K562 (cell line): ENCODE data around the gene HNRNPLL. TPM values are rescaled to one million over a fixed set of nuclear protein-coding genes. Genes with fewer than 3 reads are reported as not detected.
A peak's percentile ranks its signal among the peaks of the same experiment; 100 is the strongest.

ENCODE experiments used
- ARID3A ChIP-seq: IDR thresholded peaks from 2 replicates; pipeline ENCODE4 v1.6.1; 2012; ENCODE audit warnings: low read depth, low read length, improper control_type of control experiment, borderline replicate concordance
- BCL6 ChIP-seq: fragments of 250-450 bp; sonication (Bioruptor Pico); IDR thresholded peaks from 2 replicates; pipeline ENCODE4 v1.4.0; 2020
- BHLHE40 ChIP-seq: IDR thresholded peaks from 2 replicates; pipeline ENCODE4 v1.6.1; 2011; ENCODE audit warnings: low read length, improper control_type of control experiment
- CAMTA2 ChIP-seq: fragments of 250-450 bp; sonication (Bioruptor Pico); conservative IDR thresholded peaks from 2 replicates; pipeline ENCODE4 v1.5.1; 2022
- CXXC5 ChIP-seq: fragments of 250-450 bp; sonication (Bioruptor Pico); IDR thresholded peaks from 2 replicates; pipeline ENCODE4 v1.8.0; 2022; ENCODE audit warnings: inconsistent platforms, mild to moderate bottlenecking, moderate library complexity
- E2F6 ChIP-seq, 2 experiments: IDR thresholded peaks; 2 replicates each; pipeline ENCODE4 v1.6.1; 2011; ENCODE audit warnings: borderline replicate concordance in 1 of 2, control low read depth in 1 of 2, low read depth in 1 of 2, low read length in 1 of 2, mild to moderate bottlenecking in 1 of 2, mixed read lengths in 1 of 2, moderate library complexity in 1 of 2; ENCODE audit not compliant: insufficient read depth in 1 of 2, insufficient read length in 1 of 2, poor library complexity in 1 of 2, severe bottlenecking in 1 of 2; ENCODE audit errors: extremely low read depth in 1 of 2
- MCM2 ChIP-seq: fragments of 450-650 bp; IDR thresholded peaks from 2 replicates; pipeline ENCODE4 v1.6.1; 2017; ENCODE audit warnings: low read depth, mild to moderate bottlenecking
- PHTF2 ChIP-seq: fragments of 250-450 bp; sonication (Bioruptor Pico); IDR thresholded peaks from 2 replicates; pipeline ENCODE4 v1.5.0; 2021; ENCODE audit warnings: mild to moderate bottlenecking
- PURB ChIP-seq: sonication (generic); formaldehyde crosslinking; IDR thresholded peaks from 2 replicates; pipeline ENCODE4 v1.9.0; 2021; ENCODE audit warnings: low read depth, mild to moderate bottlenecking, missing genetic modification reagents
- SAFB2 ChIP-seq: fragments of 200-400 bp; formaldehyde crosslinking; IDR thresholded peaks from 2 replicates; pipeline ENCODE4 v1.6.1; 2018; ENCODE audit warnings: borderline replicate concordance, low read length, low read depth, moderate library complexity; ENCODE audit not compliant: severe bottlenecking
- SIN3A ChIP-seq, 2 experiments: fragments of 150-350 bp in 1 of 2; IDR thresholded peaks; 2 replicates each; pipeline ENCODE4 v1.6.1; 2011 to 2016; ENCODE audit warnings: borderline replicate concordance in 2 of 2, low read depth in 2 of 2, low read length in 2 of 2, mild to moderate bottlenecking in 2 of 2, moderate library complexity in 2 of 2; ENCODE audit not compliant: control insufficient read depth in 1 of 2
- SNRNP70 ChIP-seq: fragments of 200-400 bp; formaldehyde crosslinking; optimal IDR thresholded peaks from 2 replicates; pipeline ENCODE3; 2017; ENCODE audit warnings: low read depth, low read length
- TAF1 ChIP-seq: IDR thresholded peaks from 2 replicates; pipeline ENCODE4 v1.6.1; 2011; ENCODE audit warnings: mild to moderate bottlenecking, low read length, moderate library complexity; ENCODE audit not compliant: insufficient read depth, control insufficient read depth, severe bottlenecking; ENCODE audit errors: extremely low read depth
- TEAD1 ChIP-seq, 2 experiments: fragments of 450-650 bp in 1 of 2; sonication (generic) in 1 of 2; formaldehyde crosslinking; IDR thresholded peaks; 2 replicates each; pipeline versions ENCODE4 v1.4.0 to v1.8.0; 2020 to 2022; ENCODE audit warnings: mild to moderate bottlenecking in 2 of 2, missing genetic modification reagents in 1 of 2
- ZNF143 ChIP-seq: sonication (generic); formaldehyde crosslinking; IDR thresholded peaks from 2 replicates; pipeline ENCODE4 v1.9.0; 2022; ENCODE audit warnings: mild to moderate bottlenecking, missing genetic modification reagents
- ZNF253 ChIP-seq: fragments of 250-450 bp; sonication (Bioruptor Pico); conservative IDR thresholded peaks from 2 replicates; pipeline ENCODE4 v1.6.1; 2021; ENCODE audit warnings: mild to moderate bottlenecking
- ZNF274 ChIP-seq: IDR thresholded peaks from 2 replicates; pipeline ENCODE4 v1.6.1; 2011; ENCODE audit warnings: low read depth, mild to moderate bottlenecking, low read length, moderate library complexity, borderline replicate concordance
- ZNF282 ChIP-seq: sonication (generic); formaldehyde crosslinking; IDR thresholded peaks from 2 replicates; pipeline ENCODE4 v1.8.1; 2023; ENCODE audit warnings: missing genetic modification reagents
- ZNF311 ChIP-seq: fragments of 250-450 bp; sonication (Bioruptor Pico); IDR thresholded peaks from 2 replicates; pipeline ENCODE4 v1.4.0; 2020; ENCODE audit warnings: mild to moderate bottlenecking, moderate library complexity
- ZNF316 ChIP-seq: fragments of 450-650 bp; IDR thresholded peaks from 2 replicates; pipeline ENCODE4 v1.6.1; 2016
- ZNF551 ChIP-seq: fragments of 250-450 bp; sonication (Bioruptor Pico); IDR thresholded peaks from 2 replicates; pipeline ENCODE4 v1.5.0; 2021; ENCODE audit warnings: mild to moderate bottlenecking, moderate library complexity
- ZNF583 ChIP-seq: fragments of 250-450 bp; sonication (Bioruptor Pico); IDR thresholded peaks from 2 replicates; pipeline ENCODE4 v1.4.0; 2020
- ZNF586 ChIP-seq: fragments of 450-650 bp; formaldehyde crosslinking; conservative IDR thresholded peaks from 2 replicates; pipeline ENCODE4 v1.4.0; 2020; ENCODE audit warnings: mild to moderate bottlenecking, moderate library complexity
- ZNF644 ChIP-seq: fragments of 200-800 bp; sonication (Bioruptor generic); IDR thresholded peaks from 2 replicates; pipeline ENCODE4 v1.6.1; 2016; ENCODE audit warnings: low read depth, missing genetic modification characterization, missing compliant biosample characterization
- ZNF695 ChIP-seq: fragments of 450-650 bp; formaldehyde crosslinking; IDR thresholded peaks from 2 replicates; pipeline ENCODE4 v1.4.0; 2020; ENCODE audit warnings: mild to moderate bottlenecking, moderate library complexity
- ZNF740 ChIP-seq, 3 experiments: fragments of 200-800 bp in 1 of 3; sonication (Bioruptor generic) in 1 of 3; sonication (generic) in 1 of 3; formaldehyde crosslinking in 1 of 3; IDR thresholded peaks; 2 replicates each; pipeline versions ENCODE4 v1.6.1 to v1.8.0; 2016 to 2022; ENCODE audit warnings: mild to moderate bottlenecking in 2 of 3, missing compliant biosample characterization in 2 of 3, missing genetic modification characterization in 2 of 3, missing genetic modification reagents in 1 of 3
- polyA plus RNA-seq, 8 experiments: library from polyadenylated mRNA; depleted of rRNA in 4 of 8; stranded (reverse) in 5 of 8; unstranded in 3 of 8; fragments of >200 nt; fragmentation: Nextera tagmentation in 2 of 8; fragmentation: Illumina TruSeq in 1 of 8; extraction: Ambion mirVana in 2 of 8; extraction: Trizol in 1 of 8; gene quantifications; 2 replicates each; pipeline versions ENCODE4 v1.2.1 to v1.2.3, GENCODE V29; 2011 to 2014; ENCODE audit warnings: inconsistent platforms in 1 of 8, missing spikeins in 1 of 8
- total RNA-seq, 7 experiments: library from RNA; depleted of rRNA in 6 of 7; stranded (reverse); fragments of >200 nt in 6 of 7; fragmentation: Illumina TruSeq in 2 of 7; extraction: Trizol in 2 of 7; gene quantifications; 2 replicates each; pipeline versions ENCODE4 v1.2.1 to v1.2.3, GENCODE V29; 2011 to 2021; ENCODE audit warnings: low replicate concordance in 1 of 7

Gene HNRNPLL
- total and polyA plus RNA-seq, 9 of the 15 experiments (the other 6 are each of a cell fraction or from before 2014, with no cell fraction given): 19.8 to 135 (median 57.8) TPM

GRCh38 chr2:38600242-38600891, 2.4 kb downstream of the HNRNPLL start (continued):
- TF ChIP-seq SIN3A (IDR thresholded peaks at IDR 0.05; ENCODE audit: borderline replicate concordance in 2 of 2, control insufficient read depth in 1 of 2, low read depth in 2 of 2, low read length in 2 of 2): no peak
- TF ChIP-seq TAF1: peak; percentile 22
- no peak for TF ChIP-seq PHTF2 (CRISPR knock-in tag)
- no peak for TF ChIP-seq TEAD1 (CRISPR knock-in tag; IDR thresholded peaks at IDR 0.05)
- no peak for TF ChIP-seq SNRNP70
- no peak for TF ChIP-seq CAMTA2
- TF ChIP-seq ZNF274: no peak
- TF ChIP-seq ZNF253 (CRISPR knock-in tag): no peak
- no peak for TF ChIP-seq SAFB2
- no peak for TF ChIP-seq ZNF586 (CRISPR knock-in tag)
- TF ChIP-seq E2F6 (IDR thresholded peaks at IDR 0.05; ENCODE audit: borderline replicate concordance in 1 of 2, extremely low read depth in 1 of 2, insufficient read depth in 1 of 2, insufficient read length in 1 of 2, low read depth in 1 of 2, low read length in 1 of 2, poor library complexity in 1 of 2, severe bottlenecking in 1 of 2): no peak
- no peak for TF ChIP-seq PURB
- TF ChIP-seq ZNF316: no peak
- TF ChIP-seq BHLHE40: peak; percentile 17; the same call in 1 of the 2 replicates
- TF ChIP-seq ZNF551 (CRISPR knock-in tag): no peak
- no peak for TF ChIP-seq ZNF644 (tag)
- TF ChIP-seq ZNF583 (CRISPR knock-in tag): no peak
- no peak for TF ChIP-seq ZNF695 (CRISPR knock-in tag)
- no peak for TF ChIP-seq ZNF311 (CRISPR knock-in tag)
- TF ChIP-seq ARID3A: 0 out of 2 replicates have a peak, but pooled peaks have one; percentile 40
- no peak for TF ChIP-seq ZNF740 (CRISPR knock-in tag; IDR thresholded peaks at IDR 0.05)
- TF ChIP-seq ZNF740 (tag; IDR thresholded peaks at IDR 0.05): no peak
- no peak for TF ChIP-seq ZNF282 (CRISPR knock-in tag)
- no peak for TF ChIP-seq ZNF143 (CRISPR knock-in tag)
- TF ChIP-seq MCM2: no peak
- no peak for TF ChIP-seq BCL6 (CRISPR knock-in tag)
- TF ChIP-seq CXXC5 (CRISPR knock-in tag): no peak
